ENCODE results near the gene ZFYVE27.

The ZFYVE27 gene

DNA sequence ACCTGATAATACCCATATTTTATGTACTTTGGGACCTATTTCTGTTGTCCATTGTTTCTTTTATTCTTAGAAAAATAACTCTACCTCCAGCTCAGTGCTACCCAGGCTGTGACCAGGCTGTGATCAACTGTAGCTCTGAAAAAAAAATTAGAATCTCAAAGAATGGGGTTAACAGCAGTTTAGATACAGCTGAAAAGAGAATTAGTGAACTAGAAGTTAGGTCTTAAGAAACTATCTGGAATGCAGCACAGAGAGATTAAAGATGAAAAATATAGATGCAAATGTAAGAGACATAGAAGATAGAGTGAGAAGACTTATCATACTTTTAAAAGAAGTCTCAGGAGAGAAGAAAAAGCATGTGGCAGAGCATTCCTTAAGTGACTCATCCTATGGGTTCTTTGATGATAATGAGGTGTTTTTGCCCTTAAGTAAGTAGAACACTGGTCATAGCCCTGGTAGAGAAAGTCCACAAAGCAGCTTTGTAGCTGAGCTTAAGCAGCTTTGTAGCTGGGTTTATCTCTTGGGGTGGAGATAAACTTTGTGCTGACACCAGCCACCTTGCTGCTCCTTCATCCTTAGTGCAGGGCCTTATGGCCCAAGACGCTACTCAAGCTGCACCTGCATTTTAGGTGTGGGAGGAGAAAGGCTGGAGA is 62.2 kb downstream of the ZFYVE27 start:
- DNase-seq, result no peak

GRCh38 chr10:97800474-97800873 is 63.5 kb downstream of the ZFYVE27 start:
- no peak for DNase-seq

- no peak for DNase-seq
Observed at GRCh38 chr10:97801422-97801821, 64.5 kb downstream of the ZFYVE27 start.

DNA sequence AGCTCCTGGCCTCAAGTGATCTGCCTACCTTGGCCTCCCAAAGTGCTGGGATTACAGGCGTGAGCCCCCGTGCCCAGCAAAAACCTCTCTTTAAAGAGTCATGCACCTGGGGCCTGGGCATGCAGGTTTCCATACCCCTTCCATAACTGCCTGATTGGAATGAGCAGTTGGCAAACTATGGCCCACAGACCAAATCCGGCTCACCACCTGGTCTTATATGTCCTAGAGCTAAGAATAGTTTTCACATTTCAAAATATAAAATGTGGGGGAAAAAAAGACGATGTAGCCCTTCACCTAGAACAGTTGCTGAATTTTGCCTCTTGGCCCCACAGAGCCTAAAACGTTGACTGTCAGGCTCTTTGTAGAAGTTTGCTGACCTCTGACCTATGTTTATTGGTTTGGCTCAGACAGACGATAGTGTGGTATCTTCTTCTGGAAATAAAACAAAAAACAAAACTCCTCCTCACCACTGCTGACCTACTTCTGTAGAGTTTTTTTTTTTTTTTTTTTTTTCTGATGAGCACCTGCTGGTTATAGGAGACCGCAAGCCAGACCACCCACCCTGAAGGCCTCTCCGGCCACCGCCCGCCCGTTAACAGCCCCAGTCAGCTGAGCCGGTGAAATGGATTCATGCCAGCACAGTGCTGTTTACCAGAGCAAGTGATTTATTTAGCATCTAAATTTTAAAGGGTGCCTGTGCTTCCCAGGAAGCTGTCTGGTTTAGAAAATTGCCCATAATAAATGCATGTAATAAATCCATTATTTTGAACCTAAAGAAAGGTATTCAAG is 68.4 kb downstream of the ZFYVE27 start:
- no peak for DNase-seq

DNA sequence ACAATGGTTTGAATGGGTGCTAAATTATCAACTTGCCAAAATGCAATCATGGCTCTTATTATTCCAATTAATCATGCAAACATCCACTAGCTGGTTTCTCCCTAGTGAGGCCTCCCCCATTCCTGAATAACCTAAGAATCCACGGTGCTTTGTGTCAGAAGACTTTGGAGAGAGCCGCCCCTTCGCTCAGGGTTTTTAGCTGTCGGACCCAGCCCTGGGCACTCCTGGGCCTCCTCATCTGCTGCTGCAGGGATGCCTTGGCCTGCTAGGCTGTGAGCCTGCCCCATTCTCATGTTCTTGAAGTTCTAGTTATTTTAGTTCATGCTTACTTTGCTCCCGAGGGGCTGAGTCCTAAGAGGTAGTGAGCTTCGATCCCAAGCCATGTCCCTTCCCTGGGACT is 69.0 kb downstream of the ZFYVE27 start:
- DNase-seq, result no peak

- DNase-seq, result no peak
Observed at GRCh38 chr10:97810446-97810845, 73.5 kb downstream of the ZFYVE27 start.
